Uterus (tissue), 4 donors: ENCODE data around the gene ZC3H12A. TPM values are rescaled to one million over a fixed set of nuclear protein-coding genes. Genes with fewer than 3 reads are reported as not detected.

ENCODE experiments used
- DNase-seq, 2 donors: peaks; one replicate each; pipeline ENCODE4 v3.0.0-alpha.2; 2019 to 2020
- H3K27ac ChIP-seq, 2 donors: fragments of 200-600 bp; sonication (generic); 1 replicate in 1 of 2; 2 replicates in 1 of 2; pipeline ENCODE4 v1.5.1; 2016 to 2018
- H3K27me3 ChIP-seq, 2 donors: fragments of 200-600 bp; sonication (generic); one replicate each; pipeline ENCODE4 v1.5.1; 2018 to 2019; ENCODE audit warnings: control low read depth in 1 of 2
- H3K36me3 ChIP-seq, 2 donors: fragments of 200-600 bp; sonication (generic); one replicate each; pipeline ENCODE4 v1.5.1; 2019; ENCODE audit warnings: control low read depth in 1 of 2
- H3K4me1 ChIP-seq, 2 donors: fragments of 200-600 bp; sonication (generic); one replicate each; pipeline ENCODE4 v1.5.1; 2018 to 2019; ENCODE audit warnings: control low read depth in 1 of 2
- H3K4me3 ChIP-seq, 2 donors: fragments of 200-600 bp; sonication (generic); 1 replicate in 1 of 2; 2 replicates in 1 of 2; pipeline ENCODE4 v1.5.1; 2018 to 2019; ENCODE audit warnings: mild to moderate bottlenecking in 1 of 2
- H3K9me3 ChIP-seq, 2 donors: fragments of 200-600 bp; sonication (generic); one replicate each; pipeline ENCODE4 v1.5.1; 2019; ENCODE audit warnings: control low read depth in 1 of 2
- POLR2A ChIP-seq, 2 donors: fragments of 450-650 bp; IDR thresholded peaks; one replicate each; pipeline ENCODE4 v1.6.1; 2016; ENCODE audit warnings: antibody characterized with exemption in 2 of 2, mild to moderate bottlenecking in 1 of 2, moderate library complexity in 1 of 2
- intact Hi-C: fragments of 100-400 bp; cut with DNase I; formaldehyde crosslinking; loops from one replicate; pipeline ENCODE4 v1.15.1; 2023; ENCODE audit warnings: low total_unique reads
- total RNA-seq, 4 donors: library from RNA; depleted of rRNA in 3 of 4; stranded (reverse); fragments of >200 nt in 3 of 4; gene quantifications; one replicate each; pipeline versions ENCODE4 v1.1.0 to v1.2.4, GENCODE V29; 2014 to 2023
- TF ChIP-seq, protein P1 (sequence below), 4 experiments: fragments of 200-600 bp in 2 of 4; fragments of 450-650 bp in 2 of 4; sonication (generic) in 2 of 4; IDR thresholded peaks; one replicate each; pipeline ENCODE4 v1.5.1; 2016 to 2019; ENCODE audit warnings: antibody characterized with exemption in 4 of 4, mild to moderate bottlenecking in 2 of 4, moderate library complexity in 1 of 4
- donor health status: DM: yes; HTN: yes; CAD: no.

ZC3H12A gene
- total RNA-seq, 4 donors from 2014 or later: 2.5 to 11.5 (median 8.5) TPM

DNA sequence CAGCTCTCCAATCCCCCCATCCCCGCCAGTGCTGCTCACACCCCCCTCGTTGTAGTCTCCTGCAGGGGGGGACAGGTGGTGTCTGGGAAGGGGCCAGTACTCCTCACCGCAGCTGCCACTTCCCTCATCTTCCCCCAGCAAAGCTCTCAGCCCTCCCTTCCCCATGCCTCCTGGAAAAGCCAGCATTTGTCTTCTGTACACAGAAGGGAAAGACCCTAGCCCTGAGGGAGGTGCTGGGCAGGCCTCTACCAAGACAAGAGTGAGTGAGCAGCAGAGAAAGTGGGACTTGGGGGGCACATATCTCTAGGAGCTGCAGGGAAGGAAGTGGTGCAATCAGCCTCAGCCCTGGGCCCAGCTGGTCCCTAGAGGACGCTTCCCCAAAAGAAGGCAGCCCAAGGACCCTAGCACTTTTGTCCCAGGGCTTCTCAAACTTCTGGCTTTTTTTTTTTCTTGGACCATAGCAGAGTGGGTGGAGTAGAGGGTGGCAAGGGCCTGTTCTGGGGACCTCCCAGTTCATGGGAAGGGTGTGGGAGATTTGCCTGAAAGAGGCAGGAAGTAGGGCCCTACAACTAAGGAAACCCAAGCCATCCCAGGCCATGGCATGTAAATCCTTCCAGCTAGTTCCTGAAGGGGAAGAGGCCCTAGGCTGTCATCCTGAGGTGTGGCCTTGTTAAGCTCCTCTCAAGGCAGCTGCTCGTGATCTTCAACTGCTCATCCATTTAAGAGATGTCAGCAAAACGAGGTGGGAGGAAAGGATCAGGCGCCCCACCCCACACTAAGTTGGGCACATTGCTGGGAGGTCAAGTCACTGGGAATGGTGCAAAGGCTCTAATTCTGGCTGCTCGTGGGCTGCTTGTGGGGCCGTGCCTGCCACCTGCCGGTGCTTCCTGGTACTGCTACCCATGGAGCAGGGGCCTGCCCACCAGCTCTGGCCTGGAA, 12.6 kb downstream of the ZC3H12A start:
- intact Hi-C loops: no loop called here
- Histone ChIP-seq H3K4me3 (no peak overlapping the region), H3K27me3 (no peaks in the 10 kb centered on the region), H3K4me1 (no peaks in the 10 kb centered on the region), H3K27ac (peak overlapping the region; percentile 61 to 79), H3K36me3 (no peaks in the 10 kb centered on the region), H3K9me3 (no peaks in the 10 kb centered on the region)
- DNase-seq: peak; percentile 79 to 84
- no peak for TF ChIP-seq POLR2A (IDR thresholded peaks at IDR 0.05)
- TF ChIP-seq, protein P1, sequence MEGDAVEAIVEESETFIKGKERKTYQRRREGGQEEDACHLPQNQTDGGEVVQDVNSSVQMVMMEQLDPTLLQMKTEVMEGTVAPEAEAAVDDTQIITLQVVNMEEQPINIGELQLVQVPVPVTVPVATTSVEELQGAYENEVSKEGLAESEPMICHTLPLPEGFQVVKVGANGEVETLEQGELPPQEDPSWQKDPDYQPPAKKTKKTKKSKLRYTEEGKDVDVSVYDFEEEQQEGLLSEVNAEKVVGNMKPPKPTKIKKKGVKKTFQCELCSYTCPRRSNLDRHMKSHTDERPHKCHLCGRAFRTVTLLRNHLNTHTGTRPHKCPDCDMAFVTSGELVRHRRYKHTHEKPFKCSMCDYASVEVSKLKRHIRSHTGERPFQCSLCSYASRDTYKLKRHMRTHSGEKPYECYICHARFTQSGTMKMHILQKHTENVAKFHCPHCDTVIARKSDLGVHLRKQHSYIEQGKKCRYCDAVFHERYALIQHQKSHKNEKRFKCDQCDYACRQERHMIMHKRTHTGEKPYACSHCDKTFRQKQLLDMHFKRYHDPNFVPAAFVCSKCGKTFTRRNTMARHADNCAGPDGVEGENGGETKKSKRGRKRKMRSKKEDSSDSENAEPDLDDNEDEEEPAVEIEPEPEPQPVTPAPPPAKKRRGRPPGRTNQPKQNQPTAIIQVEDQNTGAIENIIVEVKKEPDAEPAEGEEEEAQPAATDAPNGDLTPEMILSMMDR (IDR thresholded peaks at IDR 0.05): peak; percentile 94 to 99 (median 97)

- intact Hi-C loops: no loop called here
- no peaks in the 10 kb centered on the region for H3K36me3 ChIP-seq
- H3K9me3 ChIP-seq: no peaks in the 10 kb centered on the region
- H3K4me1 ChIP-seq: no peaks in the 10 kb centered on the region
- no peak for TF ChIP-seq POLR2A (IDR thresholded peaks at IDR 0.05)
- TF ChIP-seq, protein P1 (IDR thresholded peaks at IDR 0.05): no peak
- no peaks in the 10 kb centered on the region for H3K27me3 ChIP-seq
- no peak for DNase-seq
- H3K27ac ChIP-seq: peak overlapping the region; percentile 1 to 79
- no peak overlapping the region for H3K4me3 ChIP-seq
Measured at GRCh38 chr1:37487619-37487984, 13.2 kb downstream of the ZC3H12A start.

DNA sequence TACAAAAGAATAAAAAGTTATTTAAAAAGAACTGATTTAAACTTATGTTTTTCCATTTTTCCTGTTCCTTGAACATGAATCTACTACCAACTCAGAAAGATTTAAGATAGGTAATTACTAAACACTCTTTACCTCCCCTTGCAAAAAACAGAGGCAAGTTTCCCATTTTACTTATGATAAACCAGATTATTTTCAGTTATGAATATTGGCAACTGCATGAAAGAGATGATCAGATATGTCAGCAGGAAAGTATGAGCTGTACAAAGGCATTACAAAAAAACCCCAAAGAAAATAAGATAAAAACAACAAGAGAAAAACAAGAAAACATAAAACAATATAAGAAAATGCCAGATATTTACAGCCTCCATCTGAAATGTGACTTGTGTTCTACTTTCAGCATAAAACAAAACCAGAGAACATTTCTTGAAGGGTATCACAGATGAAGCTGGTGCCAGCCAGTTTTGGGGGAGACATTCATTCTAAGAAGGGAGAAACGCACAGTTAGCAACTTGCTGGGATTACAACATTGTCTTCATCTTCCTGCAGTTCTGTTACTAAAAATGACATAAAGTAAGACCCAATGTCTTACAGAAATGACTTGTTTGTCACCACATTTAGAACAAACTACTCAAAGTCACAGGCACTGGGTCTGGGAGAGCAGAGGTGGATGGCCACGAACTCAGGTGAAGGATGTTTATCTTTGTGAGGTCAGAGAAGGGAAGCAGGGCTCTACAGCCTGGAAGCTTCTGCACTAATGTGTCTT, 19.1 kb downstream of the ZC3H12A start:
- Histone ChIP-seq H3K9me3 (no peaks in the 10 kb centered on the region), H3K4me1 (no peaks in the 10 kb centered on the region), H3K4me3 (no peak overlapping the region), H3K27me3 (no peaks in the 10 kb centered on the region), H3K27ac (no peak overlapping the region), H3K36me3 (no peaks in the 10 kb centered on the region)
- no peak for DNase-seq
- intact Hi-C loops: no loop called here
- TF ChIP-seq POLR2A (IDR thresholded peaks at IDR 0.05): no peak
- TF ChIP-seq, protein P1 (IDR thresholded peaks at IDR 0.05): no peak

DNA sequence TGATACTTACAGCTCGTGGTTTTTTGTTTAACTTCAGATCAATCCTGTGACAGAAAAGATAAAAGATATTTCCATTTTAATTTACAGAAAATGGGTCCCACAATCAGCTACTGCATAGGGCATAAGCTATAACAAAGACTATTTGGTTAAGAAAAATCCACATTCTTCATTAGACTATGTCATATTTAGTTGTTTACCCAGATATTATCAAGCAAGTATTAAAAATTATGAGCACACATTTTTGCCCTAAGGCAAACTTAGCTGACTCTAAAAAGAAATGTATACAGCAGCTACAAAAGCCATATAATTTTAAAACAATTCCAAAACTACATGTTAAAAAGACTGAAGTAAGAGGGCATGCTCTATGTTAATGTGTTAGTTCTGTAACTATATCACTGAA, 21.5 kb downstream of the ZC3H12A start:
- Histone ChIP-seq H3K4me1 (peaks cover 0 to 6% of the 10 kb centered on the region in 2 donors), H3K36me3 (no peaks in the 10 kb centered on the region), H3K27ac (no peak overlapping the region), H3K9me3 (no peaks in the 10 kb centered on the region), H3K4me3 (no peak overlapping the region), H3K27me3 (no peaks in the 10 kb centered on the region)
- TF ChIP-seq POLR2A (IDR thresholded peaks at IDR 0.05): no peak
- TF ChIP-seq, protein P1 (IDR thresholded peaks at IDR 0.05): no peak
- DNase-seq: no peak
- intact Hi-C loops: no loop called here

DNA sequence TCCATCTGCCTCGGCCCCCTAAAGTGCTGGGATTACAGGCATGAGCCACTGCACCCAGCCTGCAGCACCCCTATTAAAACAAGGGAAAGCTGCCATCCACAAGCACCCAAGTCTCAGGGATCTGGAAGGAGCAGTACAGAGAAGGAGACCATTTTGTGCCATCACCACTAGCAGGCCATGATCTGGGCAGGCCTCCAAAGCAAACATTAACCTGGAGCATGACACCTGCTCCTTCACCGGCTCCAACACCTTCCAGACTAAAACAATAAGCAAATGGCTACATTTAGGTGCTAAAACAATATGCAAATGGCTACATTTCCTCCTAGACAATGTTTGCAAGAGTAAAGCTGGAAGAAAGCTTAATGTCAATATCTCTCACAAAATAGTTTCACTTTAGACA, 23.5 kb downstream of the ZC3H12A start:
- no peak for DNase-seq
- Histone ChIP-seq H3K36me3 (no peaks in the 10 kb centered on the region), H3K4me1 (peaks cover 0 to 6% of the 10 kb centered on the region in 2 donors), H3K4me3 (no peak overlapping the region), H3K27me3 (no peaks in the 10 kb centered on the region), H3K27ac (no peak overlapping the region), H3K9me3 (no peaks in the 10 kb centered on the region)
- intact Hi-C loops: no loop called here
- TF ChIP-seq, protein P1 (IDR thresholded peaks at IDR 0.05): no peak
- no peak for TF ChIP-seq POLR2A (IDR thresholded peaks at IDR 0.05)
